Prostate gland (tissue), 2 donors: ENCODE results near the gene ARMC2. TPM values are rescaled to one million over a fixed set of nuclear protein-coding genes. Genes with fewer than 3 reads are reported as not detected.
A peak's percentile ranks its signal among the peaks of the same experiment; 100 is the strongest.

Experiments used
- DNase-seq: peaks from one replicate; pipeline ENCODE4 v3.0.0-alpha.2; 2019; ENCODE audit warnings: low spot score
- H3K27ac ChIP-seq, 2 donors: fragments of 200-600 bp; sonication (generic); 2 replicates each; pipeline ENCODE4 v1.5.1; 2017 to 2019
- H3K27me3 ChIP-seq: fragments of 200-600 bp; sonication (generic); replicated peaks from 2 replicates; pipeline ENCODE4 v1.5.1; 2019; ENCODE audit not compliant: insufficient read depth
- H3K36me3 ChIP-seq, 2 donors: fragments of 200-600 bp; sonication (generic); 1 replicate in 1 of 2; 2 replicates in 1 of 2; pipeline versions ENCODE4 v1.5.1 to v1.8.1; 2017 to 2019
- H3K4me1 ChIP-seq: fragments of 200-600 bp; sonication (generic); replicated peaks from 2 replicates; pipeline ENCODE4 v1.5.1; 2019
- H3K4me3 ChIP-seq, 2 donors: fragments of 200-600 bp; sonication (generic); 2 replicates each; pipeline ENCODE4 v1.5.1; 2017 to 2019
- H3K9me3 ChIP-seq: fragments of 200-600 bp; sonication (generic); 2 replicates; pipeline ENCODE4 v1.5.1; 2017
- CTCF ChIP-seq, 4 experiments: fragments of 200-600 bp in 2 of 4; fragments of 450-650 bp in 2 of 4; sonication (generic) in 2 of 4; IDR thresholded peaks; 1 replicate in 3 of 4; 2 replicates in 1 of 4; pipeline ENCODE4 v1.5.1; 2016 to 2019; ENCODE audit warnings: antibody characterized with exemption in 4 of 4, mild to moderate bottlenecking in 2 of 4, moderate library complexity in 2 of 4
- POLR2A ChIP-seq: fragments of 450-650 bp; IDR thresholded peaks from one replicate; pipeline ENCODE4 v1.6.1; 2016; ENCODE audit warnings: antibody characterized with exemption, mild to moderate bottlenecking
- POLR2AphosphoS5 ChIP-seq: sonication (generic); formaldehyde crosslinking; IDR thresholded peaks from one replicate; pipeline ENCODE4 v1.6.1; 2017; ENCODE audit warnings: antibody characterized with exemption
- WGBS: methylation state at CpG from one replicate; pipeline ENCODE4 v1.1.5; 2018; 5-methylcytosine and 5-hydroxymethylcytosine counted together
- intact Hi-C: fragments of 100-400 bp; cut with DNase I; formaldehyde crosslinking; loops from one replicate; pipeline ENCODE4 v1.14.2; 2022
- total RNA-seq, 2 donors: library from RNA; depleted of rRNA; stranded (reverse); fragments of >200 nt; gene quantifications; one replicate each; pipeline ENCODE4 v1.1.0, GENCODE V29; 2016

ARMC2 gene
- total RNA-seq, 2 donors from 2014 or later = 2.0 to 8.4 TPM

DNA sequence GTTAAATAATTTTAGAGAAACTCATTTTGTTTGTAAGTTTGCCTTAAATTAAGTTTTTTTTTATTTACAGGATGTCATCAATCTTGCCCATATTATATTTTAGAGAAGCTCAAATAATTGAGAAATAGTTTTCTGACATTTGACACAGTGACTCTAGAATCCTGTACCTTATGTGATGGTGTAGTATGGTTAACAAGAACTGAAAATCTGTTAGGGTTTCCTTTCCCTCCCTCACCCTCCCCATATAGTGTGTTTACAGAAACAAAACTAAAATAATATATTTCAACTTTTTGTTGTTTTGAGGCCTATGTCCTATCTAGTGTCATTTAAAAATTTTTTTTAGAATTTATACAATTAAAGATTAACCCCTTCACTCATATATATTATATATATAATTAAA lies 154.7 kb downstream of the ARMC2 start:
- Histone ChIP-seq H3K4me1 (peaks cover 9% of the 10 kb centered on the region), H3K4me3 (no peak overlapping the region), H3K27ac (peak overlapping the region; percentile 77 to 81), H3K9me3 (no peaks in the 10 kb centered on the region), H3K27me3 (no peaks in the 10 kb centered on the region), H3K36me3 (peaks cover 0 to 3% of the 10 kb centered on the region in 2 donors)
- no peak for DNase-seq
- TF ChIP-seq POLR2A = no peak
- TF ChIP-seq CTCF (IDR thresholded peaks at IDR 0.05) = no peak
- no peak for TF ChIP-seq POLR2AphosphoS5
- intact Hi-C loops = loop anchor here (5.0 to 10.0 kb wide), 2 partner anchors 72 to 379 kb away; partner anchors contain the start of gene CD164

DNA sequence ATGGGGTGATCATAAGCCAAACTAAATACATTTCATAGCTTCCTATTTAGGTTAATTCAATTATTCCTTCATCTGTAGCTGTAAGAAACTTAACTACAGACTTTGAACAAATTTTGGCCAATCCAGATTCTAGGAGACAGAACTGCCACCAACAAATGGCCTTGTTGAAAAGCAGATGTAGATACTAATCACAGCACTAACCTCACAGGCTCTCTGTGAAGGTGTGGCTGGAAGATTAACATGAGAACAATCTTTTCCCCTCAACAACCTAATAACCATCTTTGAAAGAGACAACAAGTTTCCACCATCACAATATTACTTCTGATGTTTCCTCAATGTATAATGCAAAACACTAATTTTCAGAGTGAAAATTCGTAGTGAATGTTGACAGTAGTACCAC lies 158.6 kb downstream of the ARMC2 start:
- intact Hi-C loops = loop anchor here (5.0 to 10.0 kb wide), 3 partner anchors 60 to 450 kb away; no protein-coding TSS in a partner anchor
- peaks cover 4% of the 10 kb centered on the region for H3K4me1 ChIP-seq
- no peak for DNase-seq
- H3K27ac ChIP-seq = peak overlapping the region; percentile 17 to 94
- TF ChIP-seq CTCF (IDR thresholded peaks at IDR 0.05) (no peak), POLR2A (no peak), POLR2AphosphoS5 (no peak)
- H3K9me3 ChIP-seq = no peaks in the 10 kb centered on the region
- H3K36me3 ChIP-seq = no peaks in the 10 kb centered on the region
- peak overlapping the region; percentile 97 to 98 for H3K4me3 ChIP-seq
- WGBS = 53% methylated on average over 1 of the region's 1 CpG
- H3K27me3 ChIP-seq = no peaks in the 10 kb centered on the region

GRCh38 chr6:109007521-109007920 lies 159.3 kb downstream of the ARMC2 start:
- Histone ChIP-seq H3K4me1 (no peaks in the 10 kb centered on the region), H3K9me3 (no peaks in the 10 kb centered on the region), H3K4me3 (peak overlapping the region; percentile 97 to 98), H3K27ac (peak overlapping the region; percentile 94 to 96), H3K27me3 (no peaks in the 10 kb centered on the region), H3K36me3 (no peaks in the 10 kb centered on the region)
- 80% methylated on average over 3 of the region's 3 CpGs for WGBS
- intact Hi-C loops = loop anchor here (5.0 to 10.0 kb wide), 3 partner anchors 60 to 450 kb away; no protein-coding TSS in a partner anchor
- no peak for DNase-seq
- TF ChIP-seq POLR2AphosphoS5 (no peak), POLR2A (no peak), CTCF (IDR thresholded peaks at IDR 0.05) (no peak)

GRCh38 chr6:109008054-109008453 lies 159.8 kb downstream of the ARMC2 start:
- no peaks in the 10 kb centered on the region for H3K27me3 ChIP-seq
- no peak for TF ChIP-seq CTCF (IDR thresholded peaks at IDR 0.05)
- TF ChIP-seq POLR2AphosphoS5 = no peak
- TF ChIP-seq POLR2A = no peak
- H3K4me1 ChIP-seq = no peaks in the 10 kb centered on the region
- peak overlapping the region; percentile 97 to 98 for H3K4me3 ChIP-seq
- H3K36me3 ChIP-seq = no peaks in the 10 kb centered on the region
- H3K9me3 ChIP-seq = no peaks in the 10 kb centered on the region
- H3K27ac ChIP-seq = peak overlapping the region; percentile 94 to 96
- intact Hi-C loops = loop anchor here (5.0 to 10.0 kb wide), 3 partner anchors 61 to 451 kb away; no protein-coding TSS in a partner anchor
- 39% methylated on average over 4 of the region's 4 CpGs for WGBS
- DNase-seq = no peak

GRCh38 chr6:109008537-109009235 lies 160.5 kb downstream of the ARMC2 start:
- H3K4me3 ChIP-seq = peak overlapping the region; percentile 97 to 98
- H3K4me1 ChIP-seq = no peaks in the 10 kb centered on the region
- DNase-seq = peak; percentile 57
- no peaks in the 10 kb centered on the region for H3K9me3 ChIP-seq
- H3K27me3 ChIP-seq = no peaks in the 10 kb centered on the region
- intact Hi-C loops = loop anchor here (5.0 to 10.0 kb wide), 3 partner anchors 61 to 451 kb away; no protein-coding TSS in a partner anchor
- 3% methylated on average over 24 of the region's 24 CpGs for WGBS
- H3K27ac ChIP-seq = peak overlapping the region; percentile 94 to 96
- no peaks in the 10 kb centered on the region for H3K36me3 ChIP-seq
- peak; percentile 52 for TF ChIP-seq POLR2AphosphoS5
- no peak for TF ChIP-seq CTCF (IDR thresholded peaks at IDR 0.05)
- no peak for TF ChIP-seq POLR2A
